ENCODE results near the gene PCBD2.
"Not testable (repeated sequence)": the region's sequence is repeated elsewhere in the genome, so short reads cannot be mapped to it uniquely, and the experiment has no call there.

PCBD2 gene

GRCh38 chr5:134904610-134905245 lies at the start of gene PCBD2:
Gene PCBD2, plus strand, starts transcription at chr5:134905131. Its CDS starts 9 bp downstream, at chr5:134905140.
- FAIRE-seq (no peak), DNase-seq (ENCODE audit: insufficient read length, low spot score) (peak; percentile 73)

- not testable (repeated sequence) for DNase-seq (ENCODE audit: insufficient read length, low spot score); FAIRE-seq
These were observed 48.5 kb upstream of the PCBD2 start for GRCh38 chr5:134856465-134856864.

GRCh38 chr5:134857401-134857800 lies 47.5 kb upstream of the PCBD2 start:
- DNase-seq (ENCODE audit: insufficient read length, low spot score) = no peak
- no peak for FAIRE-seq

GRCh38 chr5:134864707-134865106 lies 40.2 kb upstream of the PCBD2 start:
- FAIRE-seq = no peak
- DNase-seq (ENCODE audit: insufficient read length, low spot score) = no peak

GRCh38 chr5:134873494-134873893 lies 31.4 kb upstream of the PCBD2 start:
- DNase-seq (ENCODE audit: insufficient read length, low spot score) = no peak
- FAIRE-seq = no peak

- DNase-seq (ENCODE audit: insufficient read length, low spot score) = peak; percentile 75
- peak; percentile 62 for FAIRE-seq
These were observed 30.7 kb upstream of the PCBD2 start, which contains the start of gene TXNDC15 for GRCh38 chr5:134873987-134874830. Gene TXNDC15, plus strand, starts transcription at chr5:134874371. Its CDS starts 57 bp downstream, at chr5:134874428.

- peak; percentile 80 for FAIRE-seq
- DNase-seq (ENCODE audit: insufficient read length, low spot score) = no peak
These were observed 29.9 kb upstream of the PCBD2 start for GRCh38 chr5:134874831-134875655.

- FAIRE-seq (peak; percentile 31), DNase-seq (ENCODE audit: insufficient read length, low spot score) (peak; percentile 72)
These were observed 27.8 kb upstream of the PCBD2 start for GRCh38 chr5:134877159-134877558.

GRCh38 chr5:134878403-134878802 lies 26.5 kb upstream of the PCBD2 start:
- no peak for FAIRE-seq

GRCh38 chr5:134879456-134879855 lies 25.5 kb upstream of the PCBD2 start:
- DNase-seq (ENCODE audit: insufficient read length, low spot score) (no peak), FAIRE-seq (no peak)

More at GRCh38 chr5:134878403-134878802, 26.5 kb upstream of the PCBD2 start:
- DNase-seq (ENCODE audit: insufficient read length, low spot score) = no peak

- DNase-seq (ENCODE audit: insufficient read length, low spot score); FAIRE-seq: not testable (repeated sequence)
These were observed 24.0 kb upstream of the PCBD2 start for GRCh38 chr5:134880937-134881336.

- not testable (repeated sequence) for DNase-seq (ENCODE audit: insufficient read length, low spot score); FAIRE-seq
These were observed 23.2 kb upstream of the PCBD2 start for GRCh38 chr5:134881711-134882110.

- no peak for FAIRE-seq
- no peak for DNase-seq (ENCODE audit: insufficient read length, low spot score)
These were observed 17.3 kb upstream of the PCBD2 start for GRCh38 chr5:134887593-134888159.

GRCh38 chr5:134889335-134889734 lies 15.6 kb upstream of the PCBD2 start:
- no peak for DNase-seq (ENCODE audit: insufficient read length, low spot score)
- no peak for FAIRE-seq

- FAIRE-seq (no peak), DNase-seq (ENCODE audit: insufficient read length, low spot score) (no peak)
These were observed 13.5 kb upstream of the PCBD2 start for GRCh38 chr5:134891473-134891872.

- DNase-seq (ENCODE audit: insufficient read length, low spot score) (no peak), FAIRE-seq (peak; percentile 8)
These were observed 12.6 kb upstream of the PCBD2 start for GRCh38 chr5:134892282-134892681.

- FAIRE-seq (no peak), DNase-seq (ENCODE audit: insufficient read length, low spot score) (no peak)
These were observed 12.0 kb upstream of the PCBD2 start for GRCh38 chr5:134892926-134893325.

- DNase-seq (ENCODE audit: insufficient read length, low spot score) (no peak), FAIRE-seq (no peak)
These were observed 11.0 kb upstream of the PCBD2 start for GRCh38 chr5:134893748-134894505.

- DNase-seq (ENCODE audit: insufficient read length, low spot score) (no peak), FAIRE-seq (peak; percentile 95)
These were observed 2.7 kb upstream of the PCBD2 start for GRCh38 chr5:134902071-134902801.
